ENCODE results near the gene STING1.
A peak's percentile ranks its signal among the peaks of the same experiment; 100 is the strongest.
"Not testable (repeated sequence)": the region's sequence is repeated elsewhere in the genome, so short reads cannot be mapped to it uniquely, and the experiment has no call there.

Gene STING1

DNA sequence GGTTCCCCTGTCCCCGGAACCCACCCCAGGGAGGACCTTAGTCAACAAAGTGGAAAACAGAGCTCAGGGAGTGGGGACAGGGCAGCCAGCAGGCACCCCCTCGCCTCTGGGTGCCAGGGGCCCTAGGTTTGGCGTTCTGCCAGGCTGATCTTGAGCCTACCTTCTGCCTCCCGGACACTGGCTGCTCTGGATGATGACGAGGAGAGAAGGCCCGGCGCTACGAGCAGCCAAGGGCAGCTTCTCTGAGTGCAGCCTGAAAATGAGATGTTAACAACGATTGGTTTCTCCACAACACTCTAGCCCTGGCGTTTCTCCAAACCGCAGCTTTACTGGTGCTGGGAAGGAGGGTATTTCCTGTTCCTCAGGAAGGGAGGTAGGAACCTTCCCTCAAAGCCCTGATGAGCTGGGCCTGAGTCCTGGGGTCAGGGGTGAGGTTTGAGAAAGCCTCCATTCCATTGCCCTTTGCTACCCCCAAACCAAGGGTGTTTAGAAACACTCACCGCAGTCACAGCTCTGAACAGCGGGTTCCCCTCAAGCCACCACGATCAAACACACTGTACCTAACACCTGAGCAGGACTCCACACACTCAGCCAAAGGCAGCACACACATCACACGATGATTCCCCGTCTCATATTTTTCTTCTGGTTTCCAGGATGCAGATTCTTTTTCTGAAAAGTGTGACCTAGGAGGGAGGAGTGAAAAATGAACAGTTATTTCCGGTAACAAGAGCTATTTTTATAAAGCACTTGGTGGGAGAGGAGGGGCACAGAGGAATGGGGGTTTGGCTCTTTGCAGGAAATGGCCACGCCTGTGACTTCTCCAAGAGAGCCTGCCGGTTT lies at the start of gene STING1:
Gene STING1 (minus strand): TSS at position 709 of the 840 bp plus-strand sequence. CDS start 1,054 bp downstream, outside the sequence.
- Histone ChIP-seq H3K4me1 (peaks cover 4% of the 10 kb centered on the region), H3K9ac (peak within 1 kb of the TSS; percentile 19), H3K27ac (peak within 1 kb of the TSS; percentile 91), H3K9me3 (ENCODE audit: control insufficient read depth, low read length) (no peaks in the 10 kb centered on the region), H3K79me2 (no peaks in the 10 kb centered on the region), H3K36me3 (ENCODE audit: control insufficient read depth, insufficient read depth, low read length) (no peaks in the 10 kb centered on the region), H3K4me3 (ENCODE audit: low read depth, low read length) (peak within 1 kb of the TSS; percentile 53), H3K4me2 (ENCODE audit: low read length) (peak within 1 kb of the TSS; percentile 41), H2AFZ (peak within 1 kb of the TSS; percentile 81), H3K27me3 (ENCODE audit: control insufficient read depth, insufficient read depth, low read length) (no peaks in the 10 kb centered on the region)
- TF ChIP-seq, protein P1, sequence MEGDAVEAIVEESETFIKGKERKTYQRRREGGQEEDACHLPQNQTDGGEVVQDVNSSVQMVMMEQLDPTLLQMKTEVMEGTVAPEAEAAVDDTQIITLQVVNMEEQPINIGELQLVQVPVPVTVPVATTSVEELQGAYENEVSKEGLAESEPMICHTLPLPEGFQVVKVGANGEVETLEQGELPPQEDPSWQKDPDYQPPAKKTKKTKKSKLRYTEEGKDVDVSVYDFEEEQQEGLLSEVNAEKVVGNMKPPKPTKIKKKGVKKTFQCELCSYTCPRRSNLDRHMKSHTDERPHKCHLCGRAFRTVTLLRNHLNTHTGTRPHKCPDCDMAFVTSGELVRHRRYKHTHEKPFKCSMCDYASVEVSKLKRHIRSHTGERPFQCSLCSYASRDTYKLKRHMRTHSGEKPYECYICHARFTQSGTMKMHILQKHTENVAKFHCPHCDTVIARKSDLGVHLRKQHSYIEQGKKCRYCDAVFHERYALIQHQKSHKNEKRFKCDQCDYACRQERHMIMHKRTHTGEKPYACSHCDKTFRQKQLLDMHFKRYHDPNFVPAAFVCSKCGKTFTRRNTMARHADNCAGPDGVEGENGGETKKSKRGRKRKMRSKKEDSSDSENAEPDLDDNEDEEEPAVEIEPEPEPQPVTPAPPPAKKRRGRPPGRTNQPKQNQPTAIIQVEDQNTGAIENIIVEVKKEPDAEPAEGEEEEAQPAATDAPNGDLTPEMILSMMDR (IDR thresholded peaks at IDR 0.05): no peak

DNA sequence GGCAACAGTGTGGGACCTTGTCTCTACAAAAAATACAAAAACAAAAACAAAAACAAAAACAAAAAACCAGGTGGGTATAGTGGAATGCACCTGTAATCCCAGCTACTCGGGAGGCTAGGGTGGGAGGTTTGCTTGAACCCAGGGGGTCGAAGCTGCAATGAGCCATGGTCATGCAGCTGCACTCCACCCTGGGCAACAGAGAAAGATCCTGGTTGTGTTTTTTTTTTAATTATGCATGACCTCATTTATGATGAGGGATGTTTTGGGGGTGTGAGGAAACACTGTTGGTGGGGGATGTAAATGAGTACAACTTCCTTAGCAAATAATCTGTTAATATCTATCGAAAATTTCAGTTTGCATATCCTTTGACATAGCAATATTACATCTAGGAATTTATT lies 49.2 kb upstream of the STING1 start:
- Histone ChIP-seq H3K36me3 (ENCODE audit: control insufficient read depth, insufficient read depth, low read length) (no peaks in the 10 kb centered on the region), H3K27ac (no peak overlapping the region), H3K79me2 (no peaks in the 10 kb centered on the region), H3K4me1 (no peaks in the 10 kb centered on the region), H3K27me3 (ENCODE audit: control insufficient read depth, insufficient read depth, low read length) (no peaks in the 10 kb centered on the region), H3K4me3 (ENCODE audit: low read depth, low read length) (no peak overlapping the region), H3K9ac (no peak overlapping the region), H3K4me2 (ENCODE audit: low read length) (no peak overlapping the region), H3K9me3 (ENCODE audit: control insufficient read depth, low read length) (no peaks in the 10 kb centered on the region), H2AFZ (no peak overlapping the region)
- TF ChIP-seq, protein P1 (IDR thresholded peaks at IDR 0.05): no peak

DNA sequence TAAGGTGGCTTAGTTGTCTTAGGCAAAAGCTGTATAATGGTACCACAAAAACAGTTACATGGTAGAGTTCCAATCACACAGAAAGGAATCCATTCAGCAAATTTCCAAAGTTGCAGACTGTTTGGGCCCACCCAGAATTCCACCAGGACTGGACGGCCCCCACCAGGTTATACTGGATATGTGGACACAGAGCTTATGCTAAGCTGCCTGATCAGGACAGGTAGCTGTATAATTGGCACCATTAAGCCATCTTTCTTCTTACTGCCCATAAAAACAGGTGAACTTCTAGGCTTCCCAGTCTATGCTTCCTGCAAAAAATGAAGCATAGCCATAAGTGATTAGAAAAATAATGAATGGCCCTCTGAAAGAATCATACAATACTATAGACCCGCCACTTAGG lies 47.5 kb upstream of the STING1 start:
- not testable (repeated sequence) for H3K9me3 ChIP-seq (ENCODE audit: control insufficient read depth, low read length); H3K27ac ChIP-seq; H3K9ac ChIP-seq; H3K79me2 ChIP-seq; H2AFZ ChIP-seq; H3K4me1 ChIP-seq; H3K36me3 ChIP-seq (ENCODE audit: control insufficient read depth, insufficient read depth, low read length); H3K27me3 ChIP-seq (ENCODE audit: control insufficient read depth, insufficient read depth, low read length); H3K4me3 ChIP-seq (ENCODE audit: low read depth, low read length); H3K4me2 ChIP-seq (ENCODE audit: low read length)

DNA sequence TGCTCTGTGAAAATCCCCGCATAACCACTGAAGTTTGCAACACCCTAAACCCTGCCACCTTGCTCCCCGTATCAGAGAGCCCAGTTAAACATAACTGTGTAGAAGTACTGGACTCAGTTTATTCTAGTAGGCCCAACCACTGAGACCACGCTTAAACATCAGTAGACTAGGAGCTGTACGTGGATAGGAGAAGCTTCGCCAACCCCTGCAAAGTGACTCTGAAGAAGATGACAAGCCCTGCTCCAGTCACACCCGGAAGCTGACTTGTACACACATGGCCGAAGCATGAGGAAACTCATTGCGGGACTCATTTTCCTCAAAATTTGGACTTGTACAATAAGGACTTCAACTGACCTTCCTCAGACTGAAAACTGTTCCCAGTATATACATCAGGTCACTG lies 46.1 kb upstream of the STING1 start:
- H3K4me1 ChIP-seq; H3K9me3 ChIP-seq (ENCODE audit: control insufficient read depth, low read length); H3K27ac ChIP-seq; H3K27me3 ChIP-seq (ENCODE audit: control insufficient read depth, insufficient read depth, low read length); H3K79me2 ChIP-seq; H3K4me3 ChIP-seq (ENCODE audit: low read depth, low read length); H3K4me2 ChIP-seq (ENCODE audit: low read length); H2AFZ ChIP-seq; H3K9ac ChIP-seq; H3K36me3 ChIP-seq (ENCODE audit: control insufficient read depth, insufficient read depth, low read length): not testable (repeated sequence)

DNA sequence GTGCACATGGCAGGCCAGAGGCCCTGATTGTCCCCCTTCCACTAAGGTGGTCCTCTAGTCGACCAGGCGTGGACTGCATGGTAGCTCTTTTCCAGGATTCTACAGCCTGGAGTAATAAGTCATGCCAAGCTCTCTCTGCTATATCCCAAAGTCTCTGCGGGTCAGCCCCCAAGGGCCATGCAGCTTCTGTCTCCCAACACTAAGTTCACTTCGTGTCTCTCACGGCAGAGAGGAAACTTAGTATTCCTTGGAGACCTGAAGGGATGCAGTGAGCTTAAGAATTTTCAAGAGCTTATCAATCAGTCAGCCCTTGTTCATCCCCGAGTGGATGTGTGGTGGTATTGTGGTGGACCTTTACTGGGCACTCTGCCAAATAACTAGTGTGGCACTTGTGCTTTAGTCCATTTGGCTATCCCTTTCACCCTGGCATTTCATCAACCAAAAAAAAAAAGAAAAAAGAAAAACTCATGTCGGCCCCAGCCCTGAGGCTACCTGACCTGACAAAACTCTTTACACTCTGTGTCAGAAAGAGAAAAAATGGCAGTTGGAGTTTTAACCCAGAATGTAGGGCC lies 45.4 kb upstream of the STING1 start:
- not testable (repeated sequence) for H3K4me3 ChIP-seq (ENCODE audit: low read depth, low read length); H3K4me1 ChIP-seq; H3K27ac ChIP-seq; H3K79me2 ChIP-seq; H3K9me3 ChIP-seq (ENCODE audit: control insufficient read depth, low read length); H3K4me2 ChIP-seq (ENCODE audit: low read length); H3K36me3 ChIP-seq (ENCODE audit: control insufficient read depth, insufficient read depth, low read length); H2AFZ ChIP-seq; H3K27me3 ChIP-seq (ENCODE audit: control insufficient read depth, insufficient read depth, low read length); H3K9ac ChIP-seq

DNA sequence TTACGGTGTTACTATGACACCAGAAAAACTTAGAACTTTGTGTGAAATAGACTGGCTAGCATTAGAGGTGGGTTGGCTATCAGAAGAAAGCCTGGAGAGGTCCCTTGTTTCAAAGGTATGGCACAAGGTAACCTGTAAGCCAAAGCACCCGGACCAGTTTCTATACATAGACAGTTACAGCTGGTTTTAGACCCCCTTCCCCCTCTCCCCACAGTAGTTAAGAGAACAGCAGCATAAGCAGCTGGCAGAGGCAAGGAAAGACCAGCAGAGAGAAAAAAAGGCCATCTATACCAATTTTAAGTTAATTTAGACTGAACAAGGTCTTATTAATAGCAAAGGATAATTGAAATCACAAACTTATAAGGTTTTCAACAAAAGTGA lies 44.5 kb upstream of the STING1 start:
- not testable (repeated sequence) for H3K4me2 ChIP-seq (ENCODE audit: low read length); H3K27ac ChIP-seq; H3K9ac ChIP-seq; H3K9me3 ChIP-seq (ENCODE audit: control insufficient read depth, low read length); H3K4me1 ChIP-seq; H3K36me3 ChIP-seq (ENCODE audit: control insufficient read depth, insufficient read depth, low read length); H3K27me3 ChIP-seq (ENCODE audit: control insufficient read depth, insufficient read depth, low read length); H3K4me3 ChIP-seq (ENCODE audit: low read depth, low read length); H3K79me2 ChIP-seq; H2AFZ ChIP-seq

DNA sequence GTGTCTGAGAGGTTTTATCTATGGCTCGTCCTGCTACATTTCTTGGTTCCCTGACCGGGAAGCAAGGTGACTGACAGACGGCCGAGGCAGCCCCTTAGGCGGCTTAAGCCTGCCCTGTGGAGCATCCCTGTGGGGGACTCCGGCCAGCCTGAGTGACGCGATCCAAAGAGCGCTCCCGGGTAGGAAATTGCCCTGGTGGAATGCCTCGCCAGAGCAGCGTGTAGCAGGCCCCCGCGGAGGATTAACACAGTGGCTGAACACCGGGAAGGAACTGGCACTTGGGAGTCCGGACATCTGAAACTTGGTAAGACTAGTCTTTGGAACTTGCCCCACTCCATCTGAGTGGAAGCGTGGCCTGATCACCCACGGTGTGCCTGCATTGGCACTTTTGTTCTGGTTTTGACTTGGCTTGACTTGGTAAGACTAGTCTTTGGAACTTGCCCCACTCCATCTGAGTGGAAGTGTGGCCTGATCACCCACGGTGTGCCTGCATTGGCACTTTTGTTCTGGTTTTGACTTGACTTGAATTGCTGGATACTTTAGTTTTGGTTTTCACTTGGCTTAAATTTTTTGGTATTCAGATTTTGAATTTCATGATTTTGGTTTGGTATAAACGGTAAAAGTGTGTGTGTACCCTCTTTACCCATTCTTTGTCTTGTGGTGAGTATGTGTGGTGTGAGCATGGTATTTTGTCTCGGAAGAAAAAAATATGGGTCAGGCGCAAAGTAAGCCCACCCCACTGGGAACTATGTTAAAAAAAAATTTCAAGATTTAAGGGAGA lies 43.9 kb upstream of the STING1 start:
- H3K9me3 ChIP-seq (ENCODE audit: control insufficient read depth, low read length); H3K79me2 ChIP-seq; H3K4me1 ChIP-seq; H3K36me3 ChIP-seq (ENCODE audit: control insufficient read depth, insufficient read depth, low read length); H3K4me3 ChIP-seq (ENCODE audit: low read depth, low read length); H3K4me2 ChIP-seq (ENCODE audit: low read length); H3K27me3 ChIP-seq (ENCODE audit: control insufficient read depth, insufficient read depth, low read length); H3K9ac ChIP-seq; H2AFZ ChIP-seq; H3K27ac ChIP-seq: not testable (repeated sequence)

DNA sequence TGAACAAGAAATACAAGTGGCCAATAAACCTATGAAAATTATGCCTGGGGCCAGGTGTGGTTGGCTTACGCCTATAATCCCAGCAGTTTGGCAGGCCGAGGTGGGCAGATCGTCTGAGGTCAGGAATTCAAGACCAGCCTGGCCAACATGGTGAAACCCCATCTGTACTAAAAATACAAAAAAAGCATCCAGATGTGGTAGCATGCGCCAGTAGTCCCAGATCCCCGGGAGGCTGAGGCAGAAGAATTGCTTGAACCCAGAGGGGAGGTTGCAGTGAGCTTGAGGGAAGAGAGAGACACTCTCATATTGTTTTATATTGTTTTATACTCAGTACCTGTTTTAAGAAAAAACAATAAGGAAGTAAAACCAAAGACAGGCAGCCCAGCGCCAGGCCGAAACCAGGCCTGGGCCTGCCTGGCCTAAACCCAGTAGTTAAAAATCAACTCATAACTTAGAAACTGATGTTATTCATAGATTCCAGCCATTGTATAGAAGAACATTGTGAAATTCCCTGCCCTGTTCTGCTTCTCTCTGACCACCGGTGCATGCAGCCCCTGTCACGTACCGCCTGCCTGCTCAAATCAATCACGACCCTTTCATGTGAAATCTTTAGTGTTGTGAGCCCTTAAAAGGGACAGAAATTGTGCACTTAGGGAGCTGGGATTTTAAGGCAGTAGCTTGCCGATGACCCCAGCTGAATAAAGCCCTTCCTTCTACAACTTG lies 43.2 kb upstream of the STING1 start:
- H2AFZ ChIP-seq; H3K4me1 ChIP-seq; H3K9ac ChIP-seq; H3K36me3 ChIP-seq (ENCODE audit: control insufficient read depth, insufficient read depth, low read length); H3K79me2 ChIP-seq; H3K27ac ChIP-seq; H3K27me3 ChIP-seq (ENCODE audit: control insufficient read depth, insufficient read depth, low read length); H3K4me3 ChIP-seq (ENCODE audit: low read depth, low read length); H3K9me3 ChIP-seq (ENCODE audit: control insufficient read depth, low read length); H3K4me2 ChIP-seq (ENCODE audit: low read length): not testable (repeated sequence)

Measured in parathyroid adenoma (tissue), 2 donors.